ENCODE measurements around the gene CRYGD.
"Not testable (repeated sequence)": the region's sequence is repeated elsewhere in the genome, so short reads cannot be mapped to it uniquely, and the experiment has no call there.

The CRYGD gene

GRCh38 chr2:208147008-208147407 is 22.7 kb upstream of the CRYGD start:
- no peak for DNase-seq
- H3K4me1 ChIP-seq (ENCODE audit: control insufficient read depth, insufficient read depth, low read length, poor library complexity, severe bottlenecking): no peaks in the 10 kb centered on the region
- H3K36me3 ChIP-seq (ENCODE audit: control insufficient read depth, insufficient read depth, low read length): no peaks in the 10 kb centered on the region
- no peaks in the 10 kb centered on the region for H3K9me3 ChIP-seq (ENCODE audit: control insufficient read depth, low read length)
- no peaks in the 10 kb centered on the region for H3K27me3 ChIP-seq (replicated peaks; ENCODE audit: control insufficient read depth, insufficient read depth, low read length, poor library complexity, severe bottlenecking)
- no peak overlapping the region for H3K27ac ChIP-seq (ENCODE audit: insufficient read depth, low read length, poor library complexity, severe bottlenecking)
- H3K4me3 ChIP-seq (ENCODE audit: insufficient read depth, low read depth, low read length, poor library complexity, severe bottlenecking): no peak overlapping the region

- H3K4me3 ChIP-seq (ENCODE audit: insufficient read depth, low read depth, low read length, poor library complexity, severe bottlenecking): no peak within 1 kb of the TSS
- H3K27ac ChIP-seq (ENCODE audit: insufficient read depth, low read length, poor library complexity, severe bottlenecking): no peak within 1 kb of the TSS
- no peaks in the 10 kb centered on the region for H3K27me3 ChIP-seq (replicated peaks; ENCODE audit: control insufficient read depth, insufficient read depth, low read length, poor library complexity, severe bottlenecking)
- H3K36me3 ChIP-seq (ENCODE audit: control insufficient read depth, insufficient read depth, low read length): no peaks in the 10 kb centered on the region
- H3K4me1 ChIP-seq (ENCODE audit: control insufficient read depth, insufficient read depth, low read length, poor library complexity, severe bottlenecking): no peaks in the 10 kb centered on the region
- no peak for DNase-seq
- no peaks in the 10 kb centered on the region for H3K9me3 ChIP-seq (ENCODE audit: control insufficient read depth, low read length)
Observed at GRCh38 chr2:208146006-208146405, 21.7 kb upstream of the CRYGD start, which contains the start of gene CRYGB. Gene CRYGB, minus strand, starts transcription at chr2:208146158. Its CDS starts 38 bp downstream, at chr2:208146120.

GRCh38 chr2:208142925-208143799 is 18.8 kb upstream of the CRYGD start:
- Histone ChIP-seq H3K36me3 (ENCODE audit: control insufficient read depth, insufficient read depth, low read length) (no peaks in the 10 kb centered on the region), H3K4me3 (ENCODE audit: insufficient read depth, low read depth, low read length, poor library complexity, severe bottlenecking) (no peak overlapping the region), H3K4me1 (ENCODE audit: control insufficient read depth, insufficient read depth, low read length, poor library complexity, severe bottlenecking) (no peaks in the 10 kb centered on the region), H3K27me3 (replicated peaks; ENCODE audit: control insufficient read depth, insufficient read depth, low read length, poor library complexity, severe bottlenecking) (no peaks in the 10 kb centered on the region), H3K9me3 (ENCODE audit: control insufficient read depth, low read length) (no peaks in the 10 kb centered on the region), H3K27ac (ENCODE audit: insufficient read depth, low read length, poor library complexity, severe bottlenecking) (no peak overlapping the region)
- no peak for DNase-seq

- DNase-seq: no peak
- Histone ChIP-seq H3K36me3 (ENCODE audit: control insufficient read depth, insufficient read depth, low read length) (no peaks in the 10 kb centered on the region), H3K27me3 (replicated peaks; ENCODE audit: control insufficient read depth, insufficient read depth, low read length, poor library complexity, severe bottlenecking) (no peaks in the 10 kb centered on the region), H3K4me3 (ENCODE audit: insufficient read depth, low read depth, low read length, poor library complexity, severe bottlenecking) (no peak overlapping the region), H3K27ac (ENCODE audit: insufficient read depth, low read length, poor library complexity, severe bottlenecking) (no peak overlapping the region), H3K9me3 (ENCODE audit: control insufficient read depth, low read length) (no peaks in the 10 kb centered on the region), H3K4me1 (ENCODE audit: control insufficient read depth, insufficient read depth, low read length, poor library complexity, severe bottlenecking) (no peaks in the 10 kb centered on the region)
Observed at GRCh38 chr2:208142240-208142924, 18.1 kb upstream of the CRYGD start.

DNA sequence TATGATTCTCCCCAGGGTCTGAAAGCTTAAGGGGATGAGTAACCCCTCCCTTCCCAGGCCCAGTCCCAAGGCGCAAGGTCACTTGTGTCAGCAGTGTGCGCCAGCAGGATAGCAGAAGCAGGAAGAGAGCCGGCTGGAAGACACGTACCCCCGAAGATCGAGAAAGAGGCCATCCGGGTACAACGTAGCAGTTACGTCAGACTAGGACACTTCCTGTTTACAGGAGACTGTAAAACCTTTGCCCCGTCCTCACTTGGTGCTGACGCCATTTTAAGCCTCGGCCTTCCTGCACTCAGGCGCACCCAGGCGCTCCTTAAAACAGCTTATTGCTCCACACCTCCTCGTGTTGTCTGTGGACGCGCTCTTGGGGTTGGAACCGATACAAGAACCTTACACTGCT is 15.1 kb upstream of the CRYGD start:
- no peak overlapping the region for H3K4me3 ChIP-seq (ENCODE audit: insufficient read depth, low read depth, low read length, poor library complexity, severe bottlenecking)
- no peak for DNase-seq
- no peaks in the 10 kb centered on the region for H3K9me3 ChIP-seq (ENCODE audit: control insufficient read depth, low read length)
- H3K4me1 ChIP-seq (ENCODE audit: control insufficient read depth, insufficient read depth, low read length, poor library complexity, severe bottlenecking): no peaks in the 10 kb centered on the region
- H3K27ac ChIP-seq (ENCODE audit: insufficient read depth, low read length, poor library complexity, severe bottlenecking): no peak overlapping the region
- no peaks in the 10 kb centered on the region for H3K27me3 ChIP-seq (replicated peaks; ENCODE audit: control insufficient read depth, insufficient read depth, low read length, poor library complexity, severe bottlenecking)
- H3K36me3 ChIP-seq (ENCODE audit: control insufficient read depth, insufficient read depth, low read length): no peaks in the 10 kb centered on the region

GRCh38 chr2:208138334-208138733 is 14.0 kb upstream of the CRYGD start:
- not testable (repeated sequence) for DNase-seq; H3K4me1 ChIP-seq (ENCODE audit: control insufficient read depth, insufficient read depth, low read length, poor library complexity, severe bottlenecking); H3K36me3 ChIP-seq (ENCODE audit: control insufficient read depth, insufficient read depth, low read length); H3K4me3 ChIP-seq (ENCODE audit: insufficient read depth, low read depth, low read length, poor library complexity, severe bottlenecking); H3K9me3 ChIP-seq (ENCODE audit: control insufficient read depth, low read length); H3K27ac ChIP-seq (ENCODE audit: insufficient read depth, low read length, poor library complexity, severe bottlenecking); H3K27me3 ChIP-seq (replicated peaks; ENCODE audit: control insufficient read depth, insufficient read depth, low read length, poor library complexity, severe bottlenecking)

DNA sequence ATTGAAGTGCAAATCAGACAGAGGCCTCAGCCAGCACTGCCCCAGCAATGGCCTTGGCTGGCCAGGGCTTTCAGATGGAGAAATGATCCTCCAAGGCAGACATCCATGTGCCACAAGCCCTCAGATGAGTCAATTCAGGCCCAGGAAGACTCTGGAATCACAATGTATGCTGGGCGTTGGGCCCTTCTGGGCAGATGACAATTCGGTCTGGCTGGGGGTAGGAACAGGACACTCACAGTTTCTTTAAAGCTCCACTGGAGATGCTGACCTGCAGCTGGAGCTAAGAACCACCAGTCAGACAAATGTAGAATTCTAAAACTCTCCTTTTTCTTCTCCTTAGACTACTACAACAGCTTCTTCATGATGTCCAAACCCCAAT is 12.4 kb upstream of the CRYGD start:
- Histone ChIP-seq H3K27me3 (replicated peaks; ENCODE audit: control insufficient read depth, insufficient read depth, low read length, poor library complexity, severe bottlenecking) (no peaks in the 10 kb centered on the region), H3K4me1 (ENCODE audit: control insufficient read depth, insufficient read depth, low read length, poor library complexity, severe bottlenecking) (no peaks in the 10 kb centered on the region), H3K9me3 (ENCODE audit: control insufficient read depth, low read length) (no peaks in the 10 kb centered on the region), H3K4me3 (ENCODE audit: insufficient read depth, low read depth, low read length, poor library complexity, severe bottlenecking) (no peak overlapping the region), H3K27ac (ENCODE audit: insufficient read depth, low read length, poor library complexity, severe bottlenecking) (no peak overlapping the region), H3K36me3 (ENCODE audit: control insufficient read depth, insufficient read depth, low read length) (no peaks in the 10 kb centered on the region)
- DNase-seq: no peak

- H3K27me3 ChIP-seq (replicated peaks; ENCODE audit: control insufficient read depth, insufficient read depth, low read length, poor library complexity, severe bottlenecking): no peaks in the 10 kb centered on the region
- H3K4me3 ChIP-seq (ENCODE audit: insufficient read depth, low read depth, low read length, poor library complexity, severe bottlenecking): no peak overlapping the region
- no peak for DNase-seq
- H3K27ac ChIP-seq (ENCODE audit: insufficient read depth, low read length, poor library complexity, severe bottlenecking): no peak overlapping the region
- no peaks in the 10 kb centered on the region for H3K9me3 ChIP-seq (ENCODE audit: control insufficient read depth, low read length)
- H3K36me3 ChIP-seq (ENCODE audit: control insufficient read depth, insufficient read depth, low read length): no peaks in the 10 kb centered on the region
- no peaks in the 10 kb centered on the region for H3K4me1 ChIP-seq (ENCODE audit: control insufficient read depth, insufficient read depth, low read length, poor library complexity, severe bottlenecking)
Observed at GRCh38 chr2:208135794-208136715, 11.7 kb upstream of the CRYGD start.

GRCh38 chr2:208134928-208135586 is 10.7 kb upstream of the CRYGD start:
- no peak overlapping the region for H3K27ac ChIP-seq (ENCODE audit: insufficient read depth, low read length, poor library complexity, severe bottlenecking)
- H3K4me1 ChIP-seq (ENCODE audit: control insufficient read depth, insufficient read depth, low read length, poor library complexity, severe bottlenecking): no peaks in the 10 kb centered on the region
- no peaks in the 10 kb centered on the region for H3K27me3 ChIP-seq (replicated peaks; ENCODE audit: control insufficient read depth, insufficient read depth, low read length, poor library complexity, severe bottlenecking)
- H3K4me3 ChIP-seq (ENCODE audit: insufficient read depth, low read depth, low read length, poor library complexity, severe bottlenecking): no peak overlapping the region
- H3K9me3 ChIP-seq (ENCODE audit: control insufficient read depth, low read length): no peaks in the 10 kb centered on the region
- H3K36me3 ChIP-seq (ENCODE audit: control insufficient read depth, insufficient read depth, low read length): no peaks in the 10 kb centered on the region
- DNase-seq: no peak

Data from effector memory CD4-positive, alpha-beta T cell (primary cell).